ENCODE results near the gene G0S2.

DNA sequence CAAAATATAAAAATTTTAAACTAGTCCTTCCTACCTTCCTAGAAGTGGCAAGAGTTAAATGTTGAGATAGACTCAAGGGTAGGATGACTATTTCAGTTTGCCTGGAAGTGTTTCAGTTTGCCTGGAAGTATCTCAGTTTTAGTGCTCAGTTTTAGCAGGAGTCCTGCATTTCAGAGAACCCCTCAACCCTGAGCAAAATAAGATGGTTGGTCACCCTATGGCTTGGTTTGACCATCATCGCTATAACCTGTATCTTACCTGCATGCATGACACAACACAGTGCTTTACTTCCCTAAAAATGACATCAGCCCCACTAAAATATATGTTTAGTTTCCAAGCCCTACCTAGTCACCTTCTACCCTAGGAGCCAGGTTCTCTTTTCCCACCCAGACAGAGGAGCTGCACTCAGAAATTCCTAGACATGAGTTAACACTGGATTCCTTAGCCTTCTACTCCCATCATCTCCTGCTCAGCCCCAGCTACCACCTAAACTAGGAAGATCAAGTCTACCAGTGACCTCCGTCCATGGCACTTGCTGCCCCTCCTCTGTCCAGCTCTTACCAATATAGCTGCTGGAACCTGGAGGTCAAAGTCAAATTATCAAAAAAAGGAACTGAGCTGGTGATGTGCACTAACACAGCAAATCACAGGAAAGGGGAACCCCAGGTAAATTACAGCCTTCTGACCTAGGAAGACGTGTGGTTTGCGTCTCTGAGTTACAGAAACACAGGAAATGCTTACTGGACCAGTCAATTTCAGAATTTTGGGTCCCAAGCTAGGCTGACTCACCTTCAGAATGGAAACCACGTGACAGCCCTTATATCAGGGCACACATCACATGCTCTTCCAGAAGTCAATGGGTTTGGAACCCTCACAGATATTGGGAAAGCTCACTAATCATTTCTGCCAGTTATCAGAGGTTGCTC lies 2.2 kb upstream of the G0S2 start:
- TF ChIP-seq POLR2A (IDR thresholded peaks at IDR 0.05) (no peak), EP300 (IDR thresholded peaks at IDR 0.05) (peak in 1 of 2 donors; percentile 24)
- TF ChIP-seq, protein P1, sequence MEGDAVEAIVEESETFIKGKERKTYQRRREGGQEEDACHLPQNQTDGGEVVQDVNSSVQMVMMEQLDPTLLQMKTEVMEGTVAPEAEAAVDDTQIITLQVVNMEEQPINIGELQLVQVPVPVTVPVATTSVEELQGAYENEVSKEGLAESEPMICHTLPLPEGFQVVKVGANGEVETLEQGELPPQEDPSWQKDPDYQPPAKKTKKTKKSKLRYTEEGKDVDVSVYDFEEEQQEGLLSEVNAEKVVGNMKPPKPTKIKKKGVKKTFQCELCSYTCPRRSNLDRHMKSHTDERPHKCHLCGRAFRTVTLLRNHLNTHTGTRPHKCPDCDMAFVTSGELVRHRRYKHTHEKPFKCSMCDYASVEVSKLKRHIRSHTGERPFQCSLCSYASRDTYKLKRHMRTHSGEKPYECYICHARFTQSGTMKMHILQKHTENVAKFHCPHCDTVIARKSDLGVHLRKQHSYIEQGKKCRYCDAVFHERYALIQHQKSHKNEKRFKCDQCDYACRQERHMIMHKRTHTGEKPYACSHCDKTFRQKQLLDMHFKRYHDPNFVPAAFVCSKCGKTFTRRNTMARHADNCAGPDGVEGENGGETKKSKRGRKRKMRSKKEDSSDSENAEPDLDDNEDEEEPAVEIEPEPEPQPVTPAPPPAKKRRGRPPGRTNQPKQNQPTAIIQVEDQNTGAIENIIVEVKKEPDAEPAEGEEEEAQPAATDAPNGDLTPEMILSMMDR (IDR thresholded peaks at IDR 0.05) = no peak
